SK-N-SH (cell line): ENCODE measurements around the gene KRT74.

Experiments used
- FOXM1 ChIP-seq: IDR thresholded peaks from 2 replicates; pipeline ENCODE4 v1.4.0; 2012; ENCODE audit warnings: low read depth, mild to moderate bottlenecking
- MEF2A ChIP-seq: IDR thresholded peaks from 2 replicates; pipeline ENCODE4 v1.4.0; 2012; ENCODE audit warnings: low read depth, borderline replicate concordance
- MXI1 ChIP-seq: IDR thresholded peaks from 2 replicates; pipeline ENCODE4 v1.6.1; 2012; ENCODE audit warnings: mild to moderate bottlenecking, low read depth, low read length, improper control_type of control experiment
- NFIC ChIP-seq: IDR thresholded peaks from 2 replicates; pipeline ENCODE4 v1.4.0; 2012; ENCODE audit warnings: borderline replicate concordance
- POLR2AphosphoS5 ChIP-seq: IDR thresholded peaks from 2 replicates; pipeline ENCODE4 v1.6.1; 2012; ENCODE audit warnings: low read depth, low read length
- RAD21 ChIP-seq: IDR thresholded peaks from 2 replicates; pipeline ENCODE4 v1.6.1; 2012; ENCODE audit warnings: mild to moderate bottlenecking, low read length
- TF ChIP-seq, protein P1 (sequence below): fragments of 200-600 bp; sonication (generic); IDR thresholded peaks from 2 replicates; pipeline ENCODE4 v1.6.1; 2017; ENCODE audit warnings: antibody characterized with exemption, mild to moderate bottlenecking, moderate library complexity
- TF ChIP-seq, protein P2 (sequence below): IDR thresholded peaks from 2 replicates; pipeline ENCODE4 v1.6.1; 2012; ENCODE audit warnings: mild to moderate bottlenecking, low read depth, low read length, moderate library complexity

DNA sequence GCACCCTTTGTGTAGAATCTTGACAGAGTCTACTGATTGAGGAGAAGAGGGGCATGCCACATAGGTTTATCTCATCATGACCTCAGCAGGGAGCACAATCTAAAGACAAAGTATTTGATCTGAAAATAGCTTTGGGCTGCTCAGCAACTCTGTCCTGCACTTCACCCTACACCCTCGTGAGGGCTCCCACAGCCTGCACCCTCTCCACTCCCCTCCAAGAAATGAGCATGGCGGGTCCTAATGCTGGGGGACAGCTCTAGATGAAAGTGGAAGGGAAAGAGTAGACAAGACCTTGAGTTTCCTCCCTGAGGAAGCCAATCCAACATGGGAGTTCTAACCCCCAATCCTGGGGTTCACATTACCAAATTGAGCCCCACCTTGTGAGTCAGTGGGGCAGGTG, 42.7 kb downstream of the KRT74 start:
- TF ChIP-seq FOXM1: no peak
- TF ChIP-seq, protein P1, sequence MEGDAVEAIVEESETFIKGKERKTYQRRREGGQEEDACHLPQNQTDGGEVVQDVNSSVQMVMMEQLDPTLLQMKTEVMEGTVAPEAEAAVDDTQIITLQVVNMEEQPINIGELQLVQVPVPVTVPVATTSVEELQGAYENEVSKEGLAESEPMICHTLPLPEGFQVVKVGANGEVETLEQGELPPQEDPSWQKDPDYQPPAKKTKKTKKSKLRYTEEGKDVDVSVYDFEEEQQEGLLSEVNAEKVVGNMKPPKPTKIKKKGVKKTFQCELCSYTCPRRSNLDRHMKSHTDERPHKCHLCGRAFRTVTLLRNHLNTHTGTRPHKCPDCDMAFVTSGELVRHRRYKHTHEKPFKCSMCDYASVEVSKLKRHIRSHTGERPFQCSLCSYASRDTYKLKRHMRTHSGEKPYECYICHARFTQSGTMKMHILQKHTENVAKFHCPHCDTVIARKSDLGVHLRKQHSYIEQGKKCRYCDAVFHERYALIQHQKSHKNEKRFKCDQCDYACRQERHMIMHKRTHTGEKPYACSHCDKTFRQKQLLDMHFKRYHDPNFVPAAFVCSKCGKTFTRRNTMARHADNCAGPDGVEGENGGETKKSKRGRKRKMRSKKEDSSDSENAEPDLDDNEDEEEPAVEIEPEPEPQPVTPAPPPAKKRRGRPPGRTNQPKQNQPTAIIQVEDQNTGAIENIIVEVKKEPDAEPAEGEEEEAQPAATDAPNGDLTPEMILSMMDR: no peak
- TF ChIP-seq MEF2A: no peak
- TF ChIP-seq, protein P2, sequence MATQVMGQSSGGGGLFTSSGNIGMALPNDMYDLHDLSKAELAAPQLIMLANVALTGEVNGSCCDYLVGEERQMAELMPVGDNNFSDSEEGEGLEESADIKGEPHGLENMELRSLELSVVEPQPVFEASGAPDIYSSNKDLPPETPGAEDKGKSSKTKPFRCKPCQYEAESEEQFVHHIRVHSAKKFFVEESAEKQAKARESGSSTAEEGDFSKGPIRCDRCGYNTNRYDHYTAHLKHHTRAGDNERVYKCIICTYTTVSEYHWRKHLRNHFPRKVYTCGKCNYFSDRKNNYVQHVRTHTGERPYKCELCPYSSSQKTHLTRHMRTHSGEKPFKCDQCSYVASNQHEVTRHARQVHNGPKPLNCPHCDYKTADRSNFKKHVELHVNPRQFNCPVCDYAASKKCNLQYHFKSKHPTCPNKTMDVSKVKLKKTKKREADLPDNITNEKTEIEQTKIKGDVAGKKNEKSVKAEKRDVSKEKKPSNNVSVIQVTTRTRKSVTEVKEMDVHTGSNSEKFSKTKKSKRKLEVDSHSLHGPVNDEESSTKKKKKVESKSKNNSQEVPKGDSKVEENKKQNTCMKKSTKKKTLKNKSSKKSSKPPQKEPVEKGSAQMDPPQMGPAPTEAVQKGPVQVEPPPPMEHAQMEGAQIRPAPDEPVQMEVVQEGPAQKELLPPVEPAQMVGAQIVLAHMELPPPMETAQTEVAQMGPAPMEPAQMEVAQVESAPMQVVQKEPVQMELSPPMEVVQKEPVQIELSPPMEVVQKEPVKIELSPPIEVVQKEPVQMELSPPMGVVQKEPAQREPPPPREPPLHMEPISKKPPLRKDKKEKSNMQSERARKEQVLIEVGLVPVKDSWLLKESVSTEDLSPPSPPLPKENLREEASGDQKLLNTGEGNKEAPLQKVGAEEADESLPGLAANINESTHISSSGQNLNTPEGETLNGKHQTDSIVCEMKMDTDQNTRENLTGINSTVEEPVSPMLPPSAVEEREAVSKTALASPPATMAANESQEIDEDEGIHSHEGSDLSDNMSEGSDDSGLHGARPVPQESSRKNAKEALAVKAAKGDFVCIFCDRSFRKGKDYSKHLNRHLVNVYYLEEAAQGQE: no peak
- TF ChIP-seq RAD21: no peak
- TF ChIP-seq NFIC: no peak
- TF ChIP-seq POLR2AphosphoS5: no peak
- TF ChIP-seq MXI1: no peak
